Loucy (cell line): ENCODE measurements around the gene EFHD1.

Source experiments
- CTCF ChIP-seq: fragments of 200-600 bp; sonication (generic); conservative IDR thresholded peaks from 2 replicates; pipeline ENCODE4 v1.5.1; 2014; ENCODE audit warnings: mild to moderate bottlenecking, antibody characterized with exemption, low read length
- EZH2phosphoT487 ChIP-seq: fragments of 200-600 bp; IDR thresholded peaks from 2 replicates; pipeline ENCODE4 v1.6.1; 2018; ENCODE audit warnings: antibody characterized with exemption, mild to moderate bottlenecking, moderate library complexity, borderline replicate concordance

GRCh38 chr2:232658217-232658785 is 24.9 kb downstream of the EFHD1 start:
- TF ChIP-seq CTCF (no peak), EZH2phosphoT487 (no peak)
